ENCODE results near the gene ZKSCAN8.

GRCh38 chr6:28208111-28208659, 66.5 kb downstream of the ZKSCAN8 start:
- TF ChIP-seq CTCF (IDR thresholded peaks at IDR 0.05) (no peak), POLR2A (IDR thresholded peaks at IDR 0.05) (no peak)

All from tibial nerve (tissue), 3 donors.